HEK293 (cell line): ENCODE results near the gene PTP4A2.

ENCODE experiments used
- GLI4 ChIP-seq: fragments of 450-650 bp; formaldehyde crosslinking; IDR thresholded peaks from 2 replicates; pipeline ENCODE4 v1.5.1; 2016; ENCODE audit warnings: missing biosample characterization, missing genetic modification characterization
- GLIS1 ChIP-seq: fragments of 450-650 bp; formaldehyde crosslinking; IDR thresholded peaks from 2 replicates; pipeline ENCODE4 v1.5.1; 2016; ENCODE audit warnings: missing biosample characterization, missing genetic modification characterization
- GLIS2 ChIP-seq: fragments of 450-650 bp; formaldehyde crosslinking; IDR thresholded peaks from 2 replicates; pipeline ENCODE4 v1.5.1; 2016; ENCODE audit warnings: missing biosample characterization, missing genetic modification characterization
- KLF10 ChIP-seq: fragments of 450-650 bp; IDR thresholded peaks from 2 replicates; pipeline ENCODE4 v1.5.1; 2018; ENCODE audit warnings: missing biosample characterization, mild to moderate bottlenecking, missing genetic modification characterization
- KLF8 ChIP-seq: fragments of 450-650 bp; formaldehyde crosslinking; IDR thresholded peaks from 2 replicates; pipeline ENCODE4 v1.5.1; 2016; ENCODE audit warnings: missing biosample characterization, missing genetic modification characterization
- OSR2 ChIP-seq: fragments of 450-650 bp; formaldehyde crosslinking; IDR thresholded peaks from 2 replicates; pipeline ENCODE4 v1.5.1; 2016; ENCODE audit warnings: missing biosample characterization, missing genetic modification characterization
- PRDM1 ChIP-seq: fragments of 450-650 bp; formaldehyde crosslinking; IDR thresholded peaks from 2 replicates; pipeline ENCODE4; 2016; ENCODE audit warnings: missing biosample characterization, missing genetic modification characterization
- SP7 ChIP-seq: fragments of 450-650 bp; formaldehyde crosslinking; IDR thresholded peaks from 2 replicates; pipeline ENCODE4 v1.5.1; 2016; ENCODE audit warnings: missing biosample characterization, missing genetic modification characterization
- TRIM28 ChIP-seq: IDR thresholded peaks from 2 replicates; pipeline ENCODE4 v1.6.1; 2011; ENCODE audit warnings: low read length, control low read depth, borderline replicate concordance
- WT1 ChIP-seq: fragments of 450-650 bp; formaldehyde crosslinking; IDR thresholded peaks from 2 replicates; pipeline ENCODE4 v1.5.1; 2016; ENCODE audit warnings: missing biosample characterization, missing genetic modification characterization
- ZBTB48 ChIP-seq: fragments of 450-650 bp; formaldehyde crosslinking; IDR thresholded peaks from 2 replicates; pipeline ENCODE4 v1.5.1; 2016; ENCODE audit warnings: missing biosample characterization, missing genetic modification characterization
- ZFP69B ChIP-seq: fragments of 450-650 bp; formaldehyde crosslinking; IDR thresholded peaks from 2 replicates; pipeline ENCODE4 v1.5.1; 2016; ENCODE audit warnings: missing biosample characterization, missing genetic modification characterization
- ZIC2 ChIP-seq: fragments of 450-650 bp; formaldehyde crosslinking; IDR thresholded peaks from 2 replicates; pipeline ENCODE4 v1.5.1; 2016; ENCODE audit warnings: missing biosample characterization, missing genetic modification characterization
- ZNF157 ChIP-seq: fragments of 450-650 bp; formaldehyde crosslinking; IDR thresholded peaks from 2 replicates; pipeline ENCODE4 v1.5.1; 2016; ENCODE audit warnings: missing biosample characterization, missing genetic modification characterization
- ZNF366 ChIP-seq: fragments of 450-650 bp; formaldehyde crosslinking; conservative IDR thresholded peaks from 2 replicates; pipeline ENCODE4 v1.5.1; 2016; ENCODE audit warnings: missing biosample characterization, missing genetic modification characterization
- ZNF423 ChIP-seq: fragments of 450-650 bp; formaldehyde crosslinking; IDR thresholded peaks from 2 replicates; pipeline ENCODE4 v1.5.1; 2016; ENCODE audit warnings: missing biosample characterization, missing genetic modification characterization
- ZNF426 ChIP-seq: fragments of 450-650 bp; formaldehyde crosslinking; IDR thresholded peaks from 2 replicates; pipeline ENCODE4 v1.5.1; 2017; ENCODE audit warnings: missing biosample characterization, missing genetic modification characterization, mild to moderate bottlenecking, inconsistent platforms, moderate library complexity
- ZNF544 ChIP-seq: fragments of 450-650 bp; formaldehyde crosslinking; IDR thresholded peaks from 2 replicates; pipeline ENCODE4 v1.5.0; 2017; ENCODE audit warnings: missing biosample characterization, missing genetic modification characterization
- ZNF571 ChIP-seq: fragments of 450-650 bp; formaldehyde crosslinking; IDR thresholded peaks from 2 replicates; pipeline ENCODE4 v1.5.0; 2017; ENCODE audit warnings: missing biosample characterization, missing genetic modification characterization
- ZNF623 ChIP-seq: fragments of 450-650 bp; formaldehyde crosslinking; IDR thresholded peaks from 2 replicates; pipeline ENCODE4 v1.5.1; 2016; ENCODE audit warnings: missing biosample characterization, missing genetic modification characterization
- ZNF629 ChIP-seq: fragments of 450-650 bp; formaldehyde crosslinking; IDR thresholded peaks from 2 replicates; pipeline ENCODE4 v1.5.1; 2017; ENCODE audit warnings: missing biosample characterization, missing genetic modification characterization
- ZNF830 ChIP-seq: fragments of 450-650 bp; IDR thresholded peaks from 2 replicates; pipeline ENCODE4 v1.5.0; 2018; ENCODE audit warnings: missing biosample characterization, missing genetic modification characterization, low read depth, mild to moderate bottlenecking, moderate library complexity
- TF ChIP-seq, protein P1 (sequence below): fragments of 450-650 bp; formaldehyde crosslinking; IDR thresholded peaks from 2 replicates; pipeline ENCODE4 v1.5.1; 2016; ENCODE audit warnings: missing biosample characterization, missing genetic modification characterization
- TF ChIP-seq, protein P2 (sequence below): sonication (generic); formaldehyde crosslinking; IDR thresholded peaks from 2 replicates; pipeline ENCODE4 v1.8.1; 2022; ENCODE audit warnings: mild to moderate bottlenecking, moderate library complexity, missing genetic modification reagents
- TF ChIP-seq, protein P3 (sequence below): fragments of 450-650 bp; formaldehyde crosslinking; optimal IDR thresholded peaks from 2 replicates; pipeline ENCODE3; 2016; ENCODE audit warnings: missing biosample characterization, mild to moderate bottlenecking, missing genetic modification characterization
- TF ChIP-seq, protein P4 (sequence below): fragments of 450-650 bp; formaldehyde crosslinking; IDR thresholded peaks from 2 replicates; pipeline ENCODE4 v1.5.1; 2017; ENCODE audit warnings: missing biosample characterization, missing genetic modification characterization
- TF ChIP-seq, protein P5 (sequence below): fragments of 450-650 bp; formaldehyde crosslinking; IDR thresholded peaks from 2 replicates; pipeline ENCODE4 v1.5.1; 2016; ENCODE audit warnings: missing biosample characterization, missing genetic modification characterization
- TF ChIP-seq, protein P6 (sequence below): fragments of 450-650 bp; formaldehyde crosslinking; IDR thresholded peaks from 2 replicates; pipeline ENCODE4 v1.5.1; 2016; ENCODE audit warnings: missing biosample characterization, missing genetic modification characterization

Gene PTP4A2

DNA sequence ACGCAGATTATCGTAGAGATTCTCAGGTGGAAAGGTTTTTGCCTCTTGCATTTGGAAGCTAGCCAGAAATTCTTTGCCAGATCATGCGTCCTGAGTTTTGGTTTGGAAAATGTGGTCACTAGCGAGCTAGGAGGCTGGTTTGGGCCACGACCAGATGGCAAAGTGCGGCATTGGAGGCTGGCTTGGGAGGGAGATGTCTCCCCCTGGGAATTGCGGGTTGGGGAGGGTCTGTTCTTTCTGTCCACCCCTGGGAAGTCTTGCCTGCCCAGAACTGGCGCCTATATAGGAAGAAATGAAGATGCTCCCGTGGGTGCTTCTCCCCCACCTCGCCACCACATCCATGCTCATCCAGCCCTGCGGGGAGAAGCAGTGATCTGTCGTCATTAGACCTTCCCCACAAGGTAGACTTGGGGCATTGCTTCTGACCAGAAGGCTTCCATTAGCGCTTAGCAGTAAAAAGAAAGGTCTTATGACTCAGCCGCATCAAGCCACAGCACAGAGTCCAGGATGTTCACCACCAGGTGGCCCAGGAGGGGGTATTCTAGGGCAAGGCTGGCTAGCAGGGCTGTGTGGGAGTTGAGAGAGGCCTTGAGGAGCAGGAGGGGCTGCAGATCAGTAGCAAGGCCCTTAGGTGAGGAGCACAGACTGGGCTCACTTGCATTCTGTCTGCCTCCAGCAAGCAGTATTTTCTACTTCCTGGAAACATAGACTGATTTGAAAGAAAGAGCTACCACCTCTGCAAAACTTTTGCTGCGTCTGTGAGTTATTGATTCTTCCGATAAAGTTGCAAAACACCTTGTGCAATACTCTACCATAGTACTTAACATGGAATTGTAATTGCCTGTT, 1.5 kb upstream of the PTP4A2 start (continued):
- TF ChIP-seq, protein P1, sequence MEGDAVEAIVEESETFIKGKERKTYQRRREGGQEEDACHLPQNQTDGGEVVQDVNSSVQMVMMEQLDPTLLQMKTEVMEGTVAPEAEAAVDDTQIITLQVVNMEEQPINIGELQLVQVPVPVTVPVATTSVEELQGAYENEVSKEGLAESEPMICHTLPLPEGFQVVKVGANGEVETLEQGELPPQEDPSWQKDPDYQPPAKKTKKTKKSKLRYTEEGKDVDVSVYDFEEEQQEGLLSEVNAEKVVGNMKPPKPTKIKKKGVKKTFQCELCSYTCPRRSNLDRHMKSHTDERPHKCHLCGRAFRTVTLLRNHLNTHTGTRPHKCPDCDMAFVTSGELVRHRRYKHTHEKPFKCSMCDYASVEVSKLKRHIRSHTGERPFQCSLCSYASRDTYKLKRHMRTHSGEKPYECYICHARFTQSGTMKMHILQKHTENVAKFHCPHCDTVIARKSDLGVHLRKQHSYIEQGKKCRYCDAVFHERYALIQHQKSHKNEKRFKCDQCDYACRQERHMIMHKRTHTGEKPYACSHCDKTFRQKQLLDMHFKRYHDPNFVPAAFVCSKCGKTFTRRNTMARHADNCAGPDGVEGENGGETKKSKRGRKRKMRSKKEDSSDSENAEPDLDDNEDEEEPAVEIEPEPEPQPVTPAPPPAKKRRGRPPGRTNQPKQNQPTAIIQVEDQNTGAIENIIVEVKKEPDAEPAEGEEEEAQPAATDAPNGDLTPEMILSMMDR (tag by site-specific recombination), result peak; percentile 78
- TF ChIP-seq ZNF629, result peak; percentile 60; the same call in 1 of the 2 replicates
- peak; percentile 79 for TF ChIP-seq GLIS2 (tag by site-specific recombination)
- TF ChIP-seq ZNF426 (tag by site-specific recombination), result no peak
- TF ChIP-seq ZIC2, result peak; percentile 86
- TF ChIP-seq KLF8 (tag by site-specific recombination), result 0 out of 2 replicates have a peak, but pooled peaks have one; percentile 17
- TF ChIP-seq, protein P2, sequence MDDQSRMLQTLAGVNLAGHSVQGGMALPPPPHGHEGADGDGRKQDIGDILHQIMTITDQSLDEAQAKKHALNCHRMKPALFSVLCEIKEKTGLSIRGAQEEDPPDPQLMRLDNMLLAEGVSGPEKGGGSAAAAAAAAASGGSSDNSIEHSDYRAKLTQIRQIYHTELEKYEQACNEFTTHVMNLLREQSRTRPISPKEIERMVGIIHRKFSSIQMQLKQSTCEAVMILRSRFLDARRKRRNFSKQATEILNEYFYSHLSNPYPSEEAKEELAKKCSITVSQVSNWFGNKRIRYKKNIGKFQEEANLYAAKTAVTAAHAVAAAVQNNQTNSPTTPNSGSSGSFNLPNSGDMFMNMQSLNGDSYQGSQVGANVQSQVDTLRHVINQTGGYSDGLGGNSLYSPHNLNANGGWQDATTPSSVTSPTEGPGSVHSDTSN (CRISPR knock-in tag), result no peak
- TF ChIP-seq, protein P3, sequence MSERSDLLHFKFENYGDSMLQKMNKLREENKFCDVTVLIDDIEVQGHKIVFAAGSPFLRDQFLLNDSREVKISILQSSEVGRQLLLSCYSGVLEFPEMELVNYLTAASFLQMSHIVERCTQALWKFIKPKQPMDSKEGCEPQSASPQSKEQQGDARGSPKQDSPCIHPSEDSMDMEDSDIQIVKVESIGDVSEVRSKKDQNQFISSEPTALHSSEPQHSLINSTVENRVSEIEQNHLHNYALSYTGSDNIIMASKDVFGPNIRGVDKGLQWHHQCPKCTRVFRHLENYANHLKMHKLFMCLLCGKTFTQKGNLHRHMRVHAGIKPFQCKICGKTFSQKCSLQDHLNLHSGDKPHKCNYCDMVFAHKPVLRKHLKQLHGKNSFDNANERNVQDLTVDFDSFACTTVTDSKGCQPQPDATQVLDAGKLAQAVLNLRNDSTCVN (tag by site-specific recombination), result peak; percentile 11
- TF ChIP-seq ZBTB48 (tag by site-specific recombination), result peak; percentile 24; the same call in 1 of the 2 replicates
- peak; percentile 47 for TF ChIP-seq ZNF366
- TF ChIP-seq, protein P4, sequence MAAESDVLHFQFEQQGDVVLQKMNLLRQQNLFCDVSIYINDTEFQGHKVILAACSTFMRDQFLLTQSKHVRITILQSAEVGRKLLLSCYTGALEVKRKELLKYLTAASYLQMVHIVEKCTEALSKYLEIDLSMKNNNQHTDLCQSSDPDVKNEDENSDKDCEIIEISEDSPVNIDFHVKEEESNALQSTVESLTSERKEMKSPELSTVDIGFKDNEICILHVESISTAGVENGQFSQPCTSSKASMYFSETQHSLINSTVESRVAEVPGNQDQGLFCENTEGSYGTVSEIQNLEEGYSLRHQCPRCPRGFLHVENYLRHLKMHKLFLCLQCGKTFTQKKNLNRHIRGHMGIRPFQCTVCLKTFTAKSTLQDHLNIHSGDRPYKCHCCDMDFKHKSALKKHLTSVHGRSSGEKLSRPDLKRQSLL (tag by site-specific recombination), result no peak
- 0 out of 2 replicates have a peak, but pooled peaks have one; percentile 15 for TF ChIP-seq ZFP69B (tag by site-specific recombination)
- TF ChIP-seq OSR2 (tag by site-specific recombination), result peak; percentile 90
- peak; percentile 62; the same call in 1 of the 2 replicates for TF ChIP-seq TRIM28
- TF ChIP-seq SP7, result peak; percentile 81
- no peak for TF ChIP-seq ZNF571 (tag by site-specific recombination)
- TF ChIP-seq, protein P5, sequence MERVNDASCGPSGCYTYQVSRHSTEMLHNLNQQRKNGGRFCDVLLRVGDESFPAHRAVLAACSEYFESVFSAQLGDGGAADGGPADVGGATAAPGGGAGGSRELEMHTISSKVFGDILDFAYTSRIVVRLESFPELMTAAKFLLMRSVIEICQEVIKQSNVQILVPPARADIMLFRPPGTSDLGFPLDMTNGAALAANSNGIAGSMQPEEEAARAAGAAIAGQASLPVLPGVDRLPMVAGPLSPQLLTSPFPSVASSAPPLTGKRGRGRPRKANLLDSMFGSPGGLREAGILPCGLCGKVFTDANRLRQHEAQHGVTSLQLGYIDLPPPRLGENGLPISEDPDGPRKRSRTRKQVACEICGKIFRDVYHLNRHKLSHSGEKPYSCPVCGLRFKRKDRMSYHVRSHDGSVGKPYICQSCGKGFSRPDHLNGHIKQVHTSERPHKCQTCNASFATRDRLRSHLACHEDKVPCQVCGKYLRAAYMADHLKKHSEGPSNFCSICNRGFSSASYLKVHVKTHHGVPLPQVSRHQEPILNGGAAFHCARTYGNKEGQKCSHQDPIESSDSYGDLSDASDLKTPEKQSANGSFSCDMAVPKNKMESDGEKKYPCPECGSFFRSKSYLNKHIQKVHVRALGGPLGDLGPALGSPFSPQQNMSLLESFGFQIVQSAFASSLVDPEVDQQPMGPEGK (tag by site-specific recombination), result peak; percentile 66
- peak; percentile 35; the same call in 1 of the 2 replicates for TF ChIP-seq WT1 (tag by site-specific recombination)
- no peak for TF ChIP-seq ZNF544
- 0 out of 2 replicates have a peak, but pooled peaks have one; percentile 15 for TF ChIP-seq KLF10 (tag by site-specific recombination)
- TF ChIP-seq ZNF830 (tag by site-specific recombination), result no peak
- TF ChIP-seq ZNF423 (tag by site-specific recombination), result peak; percentile 56; the same call in 1 of the 2 replicates
- TF ChIP-seq, protein P6, sequence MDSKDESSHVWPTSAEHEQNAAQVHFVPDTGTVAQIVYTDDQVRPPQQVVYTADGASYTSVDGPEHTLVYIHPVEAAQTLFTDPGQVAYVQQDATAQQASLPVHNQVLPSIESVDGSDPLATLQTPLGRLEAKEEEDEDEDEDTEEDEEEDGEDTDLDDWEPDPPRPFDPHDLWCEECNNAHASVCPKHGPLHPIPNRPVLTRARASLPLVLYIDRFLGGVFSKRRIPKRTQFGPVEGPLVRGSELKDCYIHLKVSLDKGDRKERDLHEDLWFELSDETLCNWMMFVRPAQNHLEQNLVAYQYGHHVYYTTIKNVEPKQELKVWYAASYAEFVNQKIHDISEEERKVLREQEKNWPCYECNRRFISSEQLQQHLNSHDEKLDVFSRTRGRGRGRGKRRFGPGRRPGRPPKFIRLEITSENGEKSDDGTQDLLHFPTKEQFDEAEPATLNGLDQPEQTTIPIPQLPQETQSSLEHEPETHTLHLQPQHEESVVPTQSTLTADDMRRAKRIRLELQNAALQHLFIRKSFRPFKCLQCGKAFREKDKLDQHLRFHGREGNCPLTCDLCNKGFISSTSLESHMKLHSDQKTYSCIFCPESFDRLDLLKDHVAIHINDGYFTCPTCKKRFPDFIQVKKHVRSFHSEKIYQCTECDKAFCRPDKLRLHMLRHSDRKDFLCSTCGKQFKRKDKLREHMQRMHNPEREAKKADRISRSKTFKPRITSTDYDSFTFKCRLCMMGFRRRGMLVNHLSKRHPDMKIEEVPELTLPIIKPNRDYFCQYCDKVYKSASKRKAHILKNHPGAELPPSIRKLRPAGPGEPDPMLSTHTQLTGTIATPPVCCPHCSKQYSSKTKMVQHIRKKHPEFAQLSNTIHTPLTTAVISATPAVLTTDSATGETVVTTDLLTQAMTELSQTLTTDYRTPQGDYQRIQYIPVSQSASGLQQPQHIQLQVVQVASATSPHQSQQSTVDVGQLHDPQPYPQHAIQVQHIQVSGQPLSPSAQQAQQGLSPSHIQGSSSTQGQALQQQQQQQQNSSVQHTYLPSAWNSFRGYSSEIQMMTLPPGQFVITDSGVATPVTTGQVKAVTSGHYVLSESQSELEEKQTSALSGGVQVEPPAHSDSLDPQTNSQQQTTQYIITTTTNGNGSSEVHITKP, result peak; percentile 74
- TF ChIP-seq PRDM1 (tag by site-specific recombination), result 0 out of 2 replicates have a peak, but pooled peaks have one; percentile 25
- TF ChIP-seq GLIS1, result peak; percentile 85
- TF ChIP-seq GLI4 (tag by site-specific recombination), result no peak
- no peak for TF ChIP-seq ZNF157 (tag by site-specific recombination)
- TF ChIP-seq ZNF623 (tag by site-specific recombination), result 0 out of 2 replicates have a peak, but pooled peaks have one; percentile 6
